ENCODE results near the gene ZNF860.

GRCh38 chr3:31971607-31972006 is 9.9 kb upstream of the ZNF860 start:
- TF ChIP-seq CTCF (IDR thresholded peaks at IDR 0.05) (no peak), POLR2A (IDR thresholded peaks at IDR 0.05) (no peak)

Measured in body of pancreas (tissue), 4 donors.